ENCODE measurements around the gene TCF20.

Gene TCF20

DNA sequence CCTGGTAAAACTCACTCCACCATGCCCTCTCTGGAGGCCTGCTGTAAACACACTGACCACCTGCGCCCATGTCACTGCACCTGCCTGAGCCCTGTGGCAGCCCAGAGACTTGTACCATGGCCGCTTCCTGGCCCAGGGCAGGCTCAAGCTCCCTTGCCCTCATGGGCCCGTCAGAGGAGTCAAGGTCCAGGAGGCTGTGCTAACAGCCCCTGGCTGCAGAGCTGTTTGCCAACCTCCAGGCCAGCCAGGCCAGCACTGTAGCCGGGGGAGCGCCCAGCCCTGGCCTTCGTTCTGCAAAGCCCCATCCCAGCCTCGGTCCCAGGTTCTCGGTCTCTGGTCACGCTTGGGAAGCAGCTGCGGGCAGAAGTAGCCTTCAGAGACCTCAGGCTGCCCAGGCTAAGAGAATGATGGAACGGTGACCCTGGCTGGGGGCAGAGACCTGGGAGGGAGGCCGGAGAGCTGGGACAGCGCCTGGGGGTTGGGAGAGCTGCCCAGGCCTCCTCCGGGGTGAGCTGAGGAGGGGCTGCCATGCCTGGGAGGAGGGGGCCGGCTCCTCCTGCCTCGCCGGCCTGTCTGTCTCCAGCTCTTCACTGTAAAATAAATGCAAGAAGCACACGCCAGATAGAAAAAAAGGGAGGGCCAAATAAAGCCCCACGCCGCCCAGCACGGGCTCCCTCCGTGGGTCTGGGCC lies 11.9 kb upstream of the TCF20 start:
- DNase-seq (ENCODE audit: low read depth), result no peak

DNA sequence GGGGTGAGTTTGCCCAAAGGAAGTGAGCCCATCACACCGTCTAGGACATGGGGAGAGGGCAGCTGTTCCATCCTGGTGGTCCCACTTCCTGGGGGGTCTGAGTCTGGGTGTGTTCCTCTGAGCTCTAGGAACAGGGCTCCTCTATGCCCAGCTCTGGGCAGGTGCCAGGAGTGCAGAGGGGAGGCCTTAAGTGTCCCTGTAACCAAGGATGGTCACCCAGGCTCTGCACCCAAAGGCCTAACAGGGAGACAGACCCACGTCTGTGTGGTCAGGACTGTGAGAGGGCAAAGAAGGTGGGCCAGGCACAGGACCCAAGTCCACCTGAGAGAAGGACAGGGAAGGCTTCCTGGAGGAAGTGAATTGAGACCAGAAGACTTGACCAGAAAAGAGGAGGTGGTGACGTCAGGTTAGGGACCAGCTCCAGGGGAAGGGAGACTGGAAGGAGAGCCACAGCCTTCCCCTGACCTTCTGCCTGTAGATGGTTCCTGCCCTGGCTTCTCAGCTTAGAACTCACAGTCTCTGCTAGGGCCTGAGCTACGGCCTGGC lies 11.3 kb upstream of the TCF20 start:
- DNase-seq (ENCODE audit: low read depth), result no peak

DNA sequence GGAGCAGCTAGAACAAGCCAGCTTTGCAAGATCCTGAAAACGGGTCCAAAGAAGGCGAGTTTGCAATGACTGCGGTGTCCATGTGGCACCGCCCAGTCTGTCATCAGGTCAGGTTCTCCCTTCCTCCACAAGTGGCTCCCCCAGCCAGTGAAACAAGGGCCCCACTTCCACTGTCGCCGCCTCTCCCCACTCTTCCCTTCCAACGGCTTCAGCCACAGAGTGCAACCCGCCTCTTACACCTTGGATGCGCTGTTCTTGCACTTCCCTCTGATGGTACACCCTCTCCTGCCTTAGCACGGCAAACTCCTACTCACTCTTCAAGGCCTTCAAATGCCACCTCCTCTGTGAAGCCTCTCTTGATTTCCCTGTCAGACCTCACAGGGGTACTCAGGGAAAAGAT lies 10.8 kb upstream of the TCF20 start:
- DNase-seq (ENCODE audit: low read depth), result no peak

DNA sequence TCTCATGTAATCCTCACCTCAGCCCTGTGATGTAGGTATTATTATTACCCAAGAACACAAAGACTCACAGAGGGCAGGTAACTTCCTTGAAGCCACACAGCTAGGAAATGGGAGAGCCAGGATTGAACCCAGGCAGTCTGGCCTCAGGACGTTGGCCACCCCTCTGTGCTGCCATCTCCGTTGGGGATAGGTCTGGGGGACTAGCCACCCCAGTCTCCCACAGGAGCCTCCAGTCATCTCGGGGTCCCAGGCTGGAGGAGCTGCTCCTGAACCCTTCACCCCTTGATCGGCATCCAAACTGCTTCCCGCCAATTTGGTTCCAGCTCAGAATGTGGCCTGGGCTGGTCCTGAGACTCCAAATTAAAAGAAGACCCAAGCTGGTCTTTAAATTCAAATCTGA lies 10.4 kb upstream of the TCF20 start:
- no peak for DNase-seq (ENCODE audit: low read depth)

DNA sequence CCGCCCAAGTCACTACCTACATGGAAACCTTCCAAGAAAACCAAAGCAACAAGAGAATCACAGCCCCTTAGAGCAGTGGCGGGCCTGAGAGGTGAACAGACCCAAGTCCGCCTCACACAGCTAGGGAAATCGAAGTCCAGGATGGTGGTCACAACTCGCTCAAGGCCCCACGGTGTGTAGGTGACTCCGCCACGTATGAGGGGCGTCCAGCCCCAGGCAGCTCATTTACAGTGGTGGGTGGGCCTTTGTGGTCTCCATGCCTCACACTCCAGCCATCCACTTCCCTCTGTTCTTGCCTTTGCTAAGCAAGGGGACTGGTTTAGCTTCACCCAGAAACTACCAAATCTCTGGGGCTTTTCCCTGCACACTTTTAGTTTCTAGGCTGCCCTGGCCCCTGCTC lies 9.7 kb upstream of the TCF20 start:
- DNase-seq (ENCODE audit: low read depth), result no peak

DNA sequence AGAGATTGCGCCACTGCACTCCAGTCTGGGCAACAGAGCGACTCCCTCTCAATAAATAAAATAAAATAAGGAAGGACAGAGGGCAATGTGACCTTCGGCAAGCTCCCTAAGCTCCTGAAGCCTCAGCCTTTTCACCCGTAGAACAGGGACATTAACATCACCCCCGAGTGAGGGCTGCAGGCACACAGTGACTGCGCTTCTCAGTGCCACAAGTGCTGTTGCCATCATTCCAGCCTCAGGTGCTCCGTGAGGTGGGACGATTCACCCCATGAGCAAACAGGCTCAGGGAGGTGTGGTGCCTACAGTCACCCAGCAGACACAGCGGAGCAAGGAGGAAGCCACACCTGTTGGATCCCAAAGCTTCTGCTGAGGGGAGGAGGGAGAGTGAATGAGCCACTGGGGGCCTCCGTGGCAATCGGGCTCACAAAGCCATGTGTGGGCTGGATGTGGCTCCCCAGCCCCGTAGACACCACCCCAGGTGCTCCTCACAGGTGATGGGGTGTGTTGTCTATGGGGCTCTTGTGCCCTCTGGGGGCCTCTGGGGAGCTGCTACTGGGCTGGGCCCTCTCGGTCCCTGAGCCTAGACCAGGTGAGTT lies 9.1 kb upstream of the TCF20 start:
- DNase-seq (ENCODE audit: low read depth), result no peak

DNA sequence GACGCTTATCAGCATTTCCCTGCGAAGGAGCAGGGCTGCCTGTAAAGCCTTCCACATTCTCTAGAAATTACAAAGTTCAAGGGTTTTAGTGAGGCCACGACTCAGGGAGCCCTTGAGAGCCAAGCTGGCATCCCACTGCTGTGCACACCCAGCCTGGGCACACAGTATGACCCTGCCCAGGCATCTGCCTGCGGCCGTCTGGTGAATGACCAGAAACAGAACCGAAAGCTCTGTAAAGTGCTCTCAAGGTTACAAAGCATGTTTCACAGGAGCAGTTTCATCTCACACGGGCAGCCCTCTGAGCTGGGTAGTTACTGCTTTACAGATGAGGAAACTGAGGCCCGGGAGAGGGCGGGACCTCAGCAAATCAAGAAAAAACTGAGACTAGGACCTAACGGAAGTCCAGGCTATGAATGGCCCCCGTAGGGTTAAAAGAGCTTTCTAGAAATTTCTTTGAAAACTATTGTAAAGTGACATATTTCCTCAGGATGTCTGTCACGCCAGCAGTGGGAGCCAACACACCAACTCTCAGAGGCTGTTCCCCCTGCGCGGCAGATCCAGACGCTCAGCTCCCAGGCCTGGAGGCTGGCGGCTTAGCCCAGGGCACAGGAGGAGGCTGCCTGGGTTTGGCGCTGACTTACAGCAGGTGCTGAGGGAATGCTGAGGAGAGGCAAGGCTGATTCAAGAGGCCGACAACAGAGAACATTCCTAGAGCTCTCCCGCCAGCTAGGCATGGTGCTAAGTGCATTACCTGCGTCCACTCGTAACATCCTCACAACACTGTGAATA lies 7.7 kb upstream of the TCF20 start:
- DNase-seq (ENCODE audit: low read depth), result no peak

DNA sequence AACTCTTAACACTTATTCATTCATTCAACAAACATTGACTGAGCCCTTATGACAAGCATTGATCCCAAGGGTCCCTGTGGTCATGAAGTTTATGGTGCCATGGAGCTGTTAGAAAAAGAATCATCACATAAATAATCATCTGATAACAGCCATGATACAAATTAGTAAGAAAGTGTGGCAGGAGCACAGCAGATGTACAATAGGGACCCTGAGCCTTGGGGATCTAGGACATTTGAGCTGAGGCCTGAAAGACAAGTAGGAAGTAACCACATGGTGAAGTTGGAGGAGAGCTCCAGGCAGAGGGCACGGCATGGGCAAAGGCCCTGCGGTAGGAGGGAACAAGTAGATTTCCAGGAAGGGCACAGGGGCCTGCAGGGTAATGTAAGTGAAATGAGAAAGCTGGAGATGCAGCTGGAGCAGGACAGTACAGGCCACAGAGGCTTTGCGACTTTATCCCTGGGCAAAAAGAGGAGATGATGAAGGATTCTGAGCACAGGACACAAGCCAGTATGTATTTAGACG lies 6.8 kb upstream of the TCF20 start:
- no peak for DNase-seq (ENCODE audit: low read depth)

DNA sequence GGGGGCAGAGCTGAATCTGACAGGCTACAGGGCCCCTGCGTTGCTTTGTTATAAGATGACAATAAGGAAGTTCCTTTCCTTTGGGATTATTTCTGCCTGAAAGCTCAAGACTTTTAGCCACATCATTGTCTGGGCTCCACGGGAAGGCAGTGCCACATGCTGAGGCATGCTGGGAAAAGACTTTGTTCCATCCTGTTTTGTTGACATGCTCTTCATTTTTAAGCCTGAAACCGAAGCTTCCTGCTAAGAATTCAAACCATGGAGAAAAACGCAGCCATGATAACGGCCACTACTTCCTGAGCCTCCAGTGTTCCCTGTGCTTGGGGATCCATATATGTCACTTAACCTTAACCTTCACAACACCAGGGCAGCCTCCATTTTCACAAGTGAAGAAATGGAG lies 5.5 kb upstream of the TCF20 start:
- DNase-seq (ENCODE audit: low read depth), result no peak

DNA sequence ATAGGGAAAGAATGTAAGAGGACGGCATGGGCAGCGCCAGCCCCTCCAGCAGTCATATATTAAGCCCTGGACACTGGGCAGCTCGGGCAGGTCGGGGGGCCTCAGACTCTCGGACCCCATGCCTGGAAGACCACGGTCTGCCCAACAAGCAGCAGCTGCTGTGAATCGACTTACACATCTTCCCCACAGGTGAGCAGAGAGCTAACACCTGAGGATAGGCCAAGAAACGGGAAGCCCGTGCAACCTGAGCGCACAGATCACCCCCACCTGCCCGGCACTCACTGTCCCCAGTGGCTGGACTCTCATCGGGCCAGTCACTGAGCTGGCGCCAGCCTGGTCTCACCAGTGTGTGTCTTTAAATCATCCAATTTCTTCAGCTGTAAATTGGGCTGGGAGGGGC lies 4.7 kb upstream of the TCF20 start:
- no peak for DNase-seq (ENCODE audit: low read depth)

DNA sequence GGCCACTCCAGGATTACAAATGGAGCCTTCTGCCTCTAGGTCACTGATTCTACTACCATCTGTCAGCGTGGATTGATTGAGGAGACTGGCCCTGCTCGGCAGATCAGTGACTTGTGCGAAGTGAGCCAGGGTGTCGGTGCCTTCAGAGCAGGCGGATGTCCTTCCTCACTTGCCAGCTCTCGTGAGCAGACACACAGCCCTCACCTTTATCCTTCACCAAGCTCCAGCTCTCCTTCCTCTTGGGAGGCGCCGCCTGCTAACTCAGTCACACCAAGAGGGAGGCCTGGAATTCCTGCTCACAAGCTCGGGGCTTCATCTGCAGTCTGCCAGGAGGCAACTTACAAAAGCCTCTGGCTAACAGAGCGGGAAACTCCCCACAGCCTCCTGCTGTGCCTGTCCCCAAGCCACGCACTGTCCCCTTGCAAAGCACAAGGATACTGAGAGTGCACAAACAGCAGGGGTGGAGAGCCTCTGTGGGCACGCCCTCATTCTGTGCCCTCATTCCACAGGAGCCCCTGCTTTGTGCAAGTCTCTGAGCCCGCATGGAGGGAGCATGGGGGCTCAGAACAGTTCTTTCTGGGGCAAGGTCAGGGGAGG lies 3.5 kb upstream of the TCF20 start:
- DNase-seq (ENCODE audit: low read depth), result no peak

DNA sequence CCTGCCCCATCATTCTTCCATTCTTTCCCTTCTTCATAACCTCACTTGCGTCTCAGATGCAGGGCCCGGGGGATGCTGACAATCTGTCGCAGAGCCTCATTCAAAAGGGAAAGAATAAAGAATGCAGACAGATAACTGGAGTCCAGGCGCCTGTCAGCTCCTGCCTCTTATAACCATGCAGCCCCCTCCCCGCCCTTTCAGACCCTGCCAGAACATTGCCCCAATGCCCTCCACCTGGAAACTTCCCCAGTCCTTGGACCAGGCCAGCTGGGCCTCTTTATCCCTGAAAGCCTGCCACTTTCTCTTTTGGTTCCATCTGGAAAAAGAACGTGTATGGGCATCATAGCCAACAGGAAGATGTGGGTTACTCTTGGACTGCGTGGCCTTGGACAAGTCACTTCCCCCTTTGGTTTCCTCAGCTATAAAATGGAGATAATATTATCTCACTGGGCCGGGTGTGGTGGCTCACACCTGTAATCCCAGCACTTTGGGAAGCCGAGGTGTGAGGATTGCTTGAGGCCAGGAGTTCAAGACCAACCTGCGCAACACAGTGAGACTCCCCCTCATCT lies 2.1 kb upstream of the TCF20 start:
- no peak for DNase-seq (ENCODE audit: low read depth)

DNA sequence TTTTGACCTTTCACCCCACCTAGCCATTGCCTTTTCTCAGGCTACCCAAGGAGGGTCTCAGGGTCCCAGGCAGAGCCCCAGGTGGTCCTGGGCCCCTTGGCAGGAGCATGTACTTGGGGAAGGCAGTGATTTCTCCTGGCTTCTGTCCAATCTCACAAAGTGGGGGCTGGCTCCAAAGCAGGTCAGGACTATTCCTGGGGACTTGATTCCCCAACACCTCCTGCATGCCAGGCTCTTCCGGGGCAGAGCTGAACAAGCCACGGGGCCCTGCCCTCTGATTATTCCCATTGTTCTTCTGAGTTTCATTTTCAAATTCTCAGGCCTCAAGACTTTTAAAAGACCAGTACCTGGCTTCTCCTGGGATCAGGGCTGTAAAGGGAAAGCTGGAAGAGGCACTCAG lies 1.5 kb upstream of the TCF20 start:
- DNase-seq (ENCODE audit: low read depth), result no peak

DNA sequence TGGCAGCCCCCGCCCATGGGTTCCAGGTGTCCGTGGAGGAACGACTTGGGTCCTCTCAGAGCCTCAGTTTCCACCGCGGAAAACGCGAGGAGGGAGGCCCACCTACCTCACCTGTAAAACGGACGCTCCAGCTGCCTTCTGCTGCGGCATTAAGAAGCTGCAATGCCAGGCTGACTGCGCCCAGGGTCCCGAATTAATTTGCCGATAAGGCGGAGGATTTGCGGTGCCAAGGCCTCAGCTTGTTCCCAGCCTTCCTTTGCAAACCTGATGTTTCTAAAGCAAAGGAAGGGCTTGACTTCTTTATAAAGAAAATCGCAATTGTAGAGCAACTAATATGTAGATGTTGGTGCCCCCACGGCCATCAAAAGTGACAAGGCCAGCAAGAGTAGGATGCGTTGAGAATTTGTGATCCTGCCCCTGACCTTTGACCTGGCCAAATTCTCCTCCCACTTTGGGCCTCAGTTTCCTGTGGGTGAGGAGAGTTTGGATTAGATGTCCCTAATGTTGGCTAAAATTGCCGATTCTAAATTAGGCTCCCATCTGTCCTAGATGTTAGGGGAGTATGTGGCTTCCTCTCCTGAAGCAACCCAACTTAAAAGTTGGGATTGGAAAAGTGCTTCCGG lies 849 bp upstream of the TCF20 start:
- DNase-seq (ENCODE audit: low read depth), result no peak

DNA sequence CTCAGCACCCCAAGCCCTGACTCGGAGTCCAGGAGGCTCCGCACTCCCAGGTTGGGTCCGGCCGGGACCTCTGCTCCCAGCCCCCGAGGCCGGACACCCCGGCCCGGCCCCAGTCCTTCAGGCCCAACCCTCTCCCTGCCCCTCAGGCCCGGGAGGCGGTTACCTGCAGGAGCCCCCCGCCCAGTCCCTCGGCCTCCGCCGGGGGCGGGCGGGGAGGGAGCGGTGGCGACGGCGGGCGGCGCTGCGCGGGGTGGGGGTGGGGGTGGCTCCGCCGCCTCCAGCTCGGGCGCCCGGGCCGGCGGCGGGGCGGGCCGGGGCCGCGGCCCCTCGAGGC lies 310 bp downstream of the TCF20 start:
- no peak for DNase-seq (ENCODE audit: low read depth)

DNA sequence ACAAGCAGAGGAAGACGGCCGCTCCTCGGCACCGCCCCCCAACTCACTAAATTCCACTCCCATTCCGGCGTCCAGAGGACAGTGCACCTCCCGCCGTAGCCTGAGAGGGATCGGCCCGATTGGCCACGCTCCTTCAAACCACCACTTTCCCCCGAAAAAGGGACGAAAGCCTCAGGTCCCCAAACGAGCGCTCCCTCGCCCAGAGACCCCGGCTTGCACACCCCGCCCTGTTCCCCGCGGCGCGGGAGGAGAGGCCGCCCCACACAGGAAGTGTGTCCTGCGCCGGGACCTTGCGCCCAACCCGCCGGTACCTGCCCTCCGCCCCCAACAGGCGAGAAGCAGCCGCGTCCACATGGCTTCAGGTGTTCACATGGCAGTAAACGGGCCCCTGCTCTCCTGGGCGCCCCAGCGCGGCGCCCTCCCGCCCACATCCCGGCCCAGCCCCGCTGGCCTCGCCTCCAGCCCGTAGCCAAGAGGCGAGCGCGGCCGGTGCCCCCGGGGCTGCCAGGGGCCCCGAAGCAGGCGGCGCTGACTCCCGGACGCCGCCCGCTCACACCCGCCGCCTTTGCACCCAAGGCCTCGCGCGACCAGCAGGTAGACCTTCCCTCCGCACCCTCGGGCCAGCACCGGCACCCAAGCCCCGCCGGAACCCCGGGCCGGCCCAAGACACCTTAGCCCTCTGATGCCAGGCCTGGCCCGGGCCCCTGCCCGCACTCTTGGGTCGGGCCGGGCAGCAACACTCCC lies 849 bp downstream of the TCF20 start:
- DNase-seq (ENCODE audit: low read depth), result no peak

DNA sequence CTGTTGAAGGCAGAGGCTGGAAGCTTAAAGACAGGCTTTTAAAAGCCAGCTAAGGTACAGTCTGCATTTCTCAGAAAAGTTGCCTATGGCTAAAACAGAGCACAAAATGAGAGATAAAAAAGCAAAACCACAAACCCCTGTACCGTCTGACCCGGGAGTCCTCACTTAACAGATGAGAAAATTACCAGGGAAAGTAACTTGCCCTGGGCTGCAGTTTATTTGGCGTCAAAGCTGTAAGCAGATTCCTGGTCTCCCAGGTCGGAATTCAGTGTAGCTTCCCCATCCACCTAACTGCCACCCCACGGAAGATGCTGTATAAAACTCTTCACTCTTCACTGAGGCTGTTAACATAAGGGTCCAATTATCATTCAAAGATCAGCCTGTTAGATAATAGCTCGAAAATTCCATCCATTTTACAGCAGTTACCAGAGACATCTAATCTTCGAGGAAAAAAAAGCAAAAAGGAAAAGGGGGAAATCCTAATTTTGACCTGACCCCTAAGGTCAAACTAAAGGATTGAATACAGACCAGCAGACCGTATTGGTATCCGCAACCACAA lies 1.5 kb downstream of the TCF20 start:
- DNase-seq (ENCODE audit: low read depth), result no peak

DNA sequence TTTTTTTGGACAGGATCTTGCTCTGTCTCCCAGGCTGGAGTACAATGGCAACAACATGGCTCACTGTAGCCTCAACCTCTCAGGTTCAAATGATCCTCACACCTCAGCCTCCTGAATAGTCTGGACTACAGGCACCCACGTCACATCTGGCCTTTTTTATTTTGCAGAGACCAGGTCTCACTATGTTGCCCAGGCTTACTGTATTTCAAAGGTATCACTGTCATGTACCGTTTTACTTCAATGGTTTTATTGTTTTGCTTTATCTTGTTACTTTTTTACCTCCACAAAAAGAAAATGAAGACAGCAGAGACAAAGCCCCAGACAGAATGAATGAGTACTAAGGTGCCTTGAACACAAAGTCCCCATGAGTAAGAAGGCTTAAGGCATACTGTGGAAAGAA lies 5.1 kb downstream of the TCF20 start:
- no peak for DNase-seq (ENCODE audit: low read depth)

DNA sequence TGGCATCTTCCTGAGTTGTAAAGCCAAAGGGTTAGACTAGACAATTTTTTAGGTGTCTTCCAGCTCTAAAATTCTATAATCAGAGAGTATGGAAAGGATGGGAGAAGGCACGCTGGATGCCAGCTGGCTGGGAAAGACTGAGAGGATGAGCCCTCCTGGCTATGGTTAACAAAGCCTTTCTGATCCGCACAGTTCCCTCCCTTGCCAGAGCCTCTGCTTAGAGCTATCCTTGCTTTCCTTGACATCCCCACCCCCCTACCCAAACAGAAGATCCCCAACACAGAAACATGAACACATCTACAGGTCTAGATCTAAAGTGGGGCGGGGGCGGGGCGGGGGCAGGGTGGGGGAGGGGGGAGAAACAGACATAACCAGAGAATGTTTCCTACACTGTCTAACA lies 6.5 kb downstream of the TCF20 start:
- no peak for DNase-seq (ENCODE audit: low read depth)

DNA sequence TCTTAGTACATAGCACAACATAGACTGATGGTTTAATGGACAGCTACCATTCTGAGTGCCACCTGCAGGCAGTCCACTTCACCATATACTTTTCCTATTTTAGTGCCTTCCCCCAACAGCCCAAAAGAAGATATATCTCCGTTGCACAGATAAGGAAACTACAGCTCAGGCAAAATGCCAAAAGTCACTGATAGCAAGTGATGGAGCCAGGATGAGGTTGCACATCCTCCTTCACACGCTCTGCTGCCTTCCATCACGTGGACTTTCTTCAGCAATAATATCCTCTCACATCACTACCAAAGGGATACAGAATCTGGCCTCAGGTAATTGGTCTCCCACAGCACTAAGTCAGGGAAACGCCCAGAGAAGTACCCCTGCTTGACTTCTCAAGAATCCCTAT lies 7.5 kb downstream of the TCF20 start:
- no peak for DNase-seq (ENCODE audit: low read depth)

DNA sequence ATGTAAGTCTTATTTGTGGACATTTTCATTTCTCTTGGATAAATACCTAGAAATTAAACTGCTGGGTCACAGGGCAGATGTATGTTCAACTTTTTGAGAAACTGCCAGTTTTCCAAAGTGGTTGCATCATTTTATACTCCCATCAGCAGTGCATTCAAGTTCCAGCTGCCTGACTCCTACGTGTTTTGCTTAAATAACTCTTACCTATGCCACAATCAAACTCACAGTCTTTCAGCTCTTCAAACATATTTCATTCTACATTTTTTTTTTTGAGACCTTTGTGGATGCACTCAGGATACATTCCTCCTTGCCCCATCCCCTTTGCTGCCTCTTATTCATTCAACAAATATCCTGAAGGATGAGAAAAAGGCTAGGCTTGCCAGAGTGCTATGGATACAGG lies 9.2 kb downstream of the TCF20 start:
- DNase-seq (ENCODE audit: low read depth), result peak; percentile 43

All from fibroblast of gingiva (primary cell).